GM12878 (cell line): ENCODE results near the gene CLDN19. TPM values are rescaled to one million over a fixed set of nuclear protein-coding genes. Genes with fewer than 3 reads are reported as not detected.

ENCODE experiments used
- ATAC-seq: fragments of 200-7000 bp; cut with Tn5 transposase; 3 replicates; pipeline ENCODE4 v1.9.1; 2020; ENCODE audit warnings: mild to moderate bottlenecking, moderate library complexity
- BruUV-seq: library from RNA; stranded (reverse); fragments of 400-500 nt; replicated peaks from 2 replicates; lab custom pipeline; 2021; lab: Mats Ljungman, UMichigan
- CTCF ChIA-PET: fragments of 300-600 bp; sonication (Branson Sonifier 250); formaldehyde crosslinking; extraction: SDS; loops from one replicate; lab custom pipeline; 2021; ENCODE audit warnings: inconsistent platforms; lab: Yijun Ruan, JAX
- POLR2A ChIA-PET: fragments of 350-600 bp; formaldehyde crosslinking; extraction: SDS; loops from one replicate; lab custom pipeline; 2021; ENCODE audit warnings: inconsistent platforms; lab: Charles Lee
- RAD21 ChIA-PET: fragments of 300-600 bp; sonication (Branson Sonifier 250); formaldehyde crosslinking; loops from one replicate; lab custom pipeline; 2023; ENCODE audit warnings: antibody characterized with exemption; ENCODE audit not compliant: unreplicated experiment; lab: Charles Lee
- SMC1A ChIA-PET: fragments of 300-600 bp; sonication (Branson Sonifier 250); formaldehyde crosslinking; loops from one replicate; lab custom pipeline; 2023; ENCODE audit not compliant: unreplicated experiment, uncharacterized antibody; lab: Charles Lee
- DNase-seq: peaks from one replicate; pipeline ENCODE4 v3.0.0-alpha.2; 2011; ENCODE audit warnings: low read depth, low spot score
- FAIRE-seq: peaks from 3 replicates; lab custom pipeline; 2011; peaks lifted over from hg19 to GRCh38; lab: Jason Lieb, UNC
- H2AFZ ChIP-seq: 2 replicates; pipeline ENCODE4 v1.6.0; 2011; ENCODE audit warnings: low read depth, low read length, control low read depth; ENCODE audit not compliant: control insufficient read depth
- H3K27ac ChIP-seq: 2 replicates; pipeline ENCODE4 v1.5.1; 2011; ENCODE audit warnings: control low read depth; ENCODE audit not compliant: control insufficient read depth, insufficient read depth
- H3K27me3 ChIP-seq, 2 experiments: replicated peaks in 1 of 2; 2 replicates each; pipeline versions ENCODE4 v1.6.0 to v1.6.1; 2011; ENCODE audit warnings: low read length in 1 of 2; ENCODE audit not compliant: control insufficient read depth in 2 of 2, insufficient read depth in 2 of 2
- H3K36me3 ChIP-seq, 2 experiments: 2 replicates each; pipeline ENCODE4 v1.5.1; 2011; ENCODE audit warnings: low read length in 1 of 2; ENCODE audit not compliant: control insufficient read depth in 2 of 2, insufficient read depth in 2 of 2
- H3K4me1 ChIP-seq: 2 replicates; pipeline ENCODE4 v1.6.1; 2011; ENCODE audit warnings: mild to moderate bottlenecking, low read length, moderate library complexity, mixed read lengths; ENCODE audit not compliant: control insufficient read depth, insufficient read depth
- H3K4me2 ChIP-seq: 2 replicates; pipeline ENCODE4 v1.6.0; 2011; ENCODE audit warnings: control low read depth; ENCODE audit not compliant: control insufficient read depth, insufficient read depth
- H3K4me3 ChIP-seq: fragments of 200-600 bp; sonication (generic); 2 replicates; pipeline ENCODE4 v1.5.1; 2016
- H3K79me2 ChIP-seq: 2 replicates; pipeline ENCODE4 v1.6.0; 2011; ENCODE audit warnings: low read length; ENCODE audit not compliant: control insufficient read depth, insufficient read depth
- H3K9ac ChIP-seq: 2 replicates; pipeline ENCODE4 v1.8.0; 2011; ENCODE audit warnings: low read length, control low read depth, mixed read lengths; ENCODE audit not compliant: control insufficient read depth, insufficient read depth
- H3K9me3 ChIP-seq: replicated peaks from 3 replicates; pipeline ENCODE4 v1.5.1; 2011; ENCODE audit warnings: mild to moderate bottlenecking, low read length; ENCODE audit not compliant: control insufficient read depth, insufficient read depth
- H4K20me1 ChIP-seq: 2 replicates; pipeline ENCODE4 v1.6.0; 2011; ENCODE audit not compliant: control insufficient read depth, insufficient read depth
- BMI1 ChIP-seq: fragments of 450-650 bp; IDR thresholded peaks from 2 replicates; pipeline ENCODE4 v1.6.1; 2016; ENCODE audit warnings: mild to moderate bottlenecking, moderate library complexity, borderline replicate concordance
- BRCA1 ChIP-seq: IDR thresholded peaks from 2 replicates; pipeline ENCODE4 v1.6.1; 2011; ENCODE audit warnings: low read depth, low read length, improper control_type of control experiment
- CBFB ChIP-seq: IDR thresholded peaks from 2 replicates; pipeline ENCODE4 v1.6.1; 2016; ENCODE audit warnings: antibody characterized with exemption, low read depth
- CEBPB ChIP-seq, 2 experiments: fragments of 150-350 bp in 1 of 2; IDR thresholded peaks; 2 replicates each; pipeline ENCODE4 v1.6.1; 2012 to 2014; ENCODE audit warnings: low read depth in 2 of 2, low read length in 2 of 2, borderline replicate concordance in 1 of 2, inconsistent platforms in 1 of 2
- CHD4 ChIP-seq: fragments of 200-600 bp; sonication (generic); IDR thresholded peaks from 2 replicates; pipeline ENCODE4 v1.6.1; 2016; ENCODE audit warnings: mild to moderate bottlenecking
- FOXM1 ChIP-seq: IDR thresholded peaks from 2 replicates; pipeline ENCODE4 v1.6.1; 2012; ENCODE audit warnings: low read depth, mild to moderate bottlenecking, inconsistent platforms, low read length, moderate library complexity
- GABPA ChIP-seq: IDR thresholded peaks from 2 replicates; pipeline ENCODE4 v1.6.1; 2014; ENCODE audit warnings: antibody characterized with exemption, low read depth, mild to moderate bottlenecking, inconsistent platforms
- JUNB ChIP-seq: IDR thresholded peaks from 2 replicates; pipeline ENCODE4 v1.6.1; 2016; ENCODE audit warnings: antibody characterized with exemption, mild to moderate bottlenecking
- NR2F1 ChIP-seq: fragments of 450-650 bp; conservative IDR thresholded peaks from 2 replicates; pipeline ENCODE4 v1.6.1; 2017; ENCODE audit warnings: mild to moderate bottlenecking
- POLR2A ChIP-seq: IDR thresholded peaks from 2 replicates; pipeline ENCODE4 v1.6.1; 2011; ENCODE audit warnings: low read depth, mild to moderate bottlenecking, low read length
- POLR2AphosphoS5 ChIP-seq: IDR thresholded peaks from 2 replicates; pipeline ENCODE4 v1.6.1; 2011; ENCODE audit warnings: mild to moderate bottlenecking, low read length, inconsistent platforms
- ZBED1 ChIP-seq: IDR thresholded peaks from 2 replicates; pipeline ENCODE4 v1.6.1; 2016; ENCODE audit warnings: borderline replicate concordance
- WGBS: methylation state at CpG from one replicate; pipeline ENCODE4 v1.1.6; 2016; ENCODE audit warnings: low lambda C conversion rate; ENCODE audit not compliant: insufficient replicate concordance, insufficient coverage; ENCODE audit errors: missing lambda C conversion rate; 5-methylcytosine and 5-hydroxymethylcytosine counted together
- in situ Hi-C: fragments of 300-500 bp; cut with MboI; formaldehyde crosslinking; loops from 9 replicates; pipeline ENCODE4 v1.14.3; 2018; ENCODE audit warnings: mixed read lengths
- intact Hi-C: fragments of 100-400 bp; cut with micrococcal nuclease; formaldehyde crosslinking; loops from one replicate; pipeline ENCODE4 v1.14.2; 2022; ENCODE audit not compliant: unreplicated experiment
- polyA plus RNA-seq, 11 experiments: library from polyadenylated mRNA; depleted of rRNA in 4 of 11; unstranded in 6 of 11; stranded (reverse) in 5 of 11; fragments of >200 nt; fragmentation: Nextera tagmentation in 4 of 11; fragmentation: Illumina TruSeq in 1 of 11; extraction: Ambion mirVana in 4 of 11; extraction: Trizol in 1 of 11; gene quantifications; 1 replicate in 1 of 11; 2 replicates in 10 of 11; pipeline versions ENCODE4 v1.2.1 to v1.2.3, GENCODE V29; 2011 to 2016; ENCODE audit warnings: inconsistent platforms in 2 of 11, missing spikeins in 2 of 11, low read depth in 1 of 11
- total RNA-seq, 4 experiments: library from RNA; depleted of rRNA in 3 of 4; stranded (reverse); fragments of >200 nt in 3 of 4; fragmentation: Illumina TruSeq in 1 of 4; extraction: Trizol in 1 of 4; gene quantifications; 2 replicates each; pipeline versions ENCODE4 v1.2.1 to v1.2.3, GENCODE V29; 2013 to 2021
- TF ChIP-seq, protein P1 (sequence below): fragments of 450-650 bp; IDR thresholded peaks from 2 replicates; pipeline ENCODE4 v1.6.1; 2017; ENCODE audit warnings: mild to moderate bottlenecking, moderate library complexity
- TF ChIP-seq, protein P2 (sequence below): IDR thresholded peaks from 2 replicates; pipeline ENCODE4 v1.6.1; 2012; ENCODE audit warnings: low read length, inconsistent platforms
- TF ChIP-seq, protein P3 (sequence below): fragments of 450-650 bp; IDR thresholded peaks from 2 replicates; pipeline ENCODE4 v1.6.1; 2017; ENCODE audit warnings: low read depth, mild to moderate bottlenecking, moderate library complexity

CLDN19 gene
- total and polyA plus RNA-seq, 10 of the 15 experiments (the other 5 are each of a cell fraction or from before 2014, with no cell fraction given): not detected

DNA sequence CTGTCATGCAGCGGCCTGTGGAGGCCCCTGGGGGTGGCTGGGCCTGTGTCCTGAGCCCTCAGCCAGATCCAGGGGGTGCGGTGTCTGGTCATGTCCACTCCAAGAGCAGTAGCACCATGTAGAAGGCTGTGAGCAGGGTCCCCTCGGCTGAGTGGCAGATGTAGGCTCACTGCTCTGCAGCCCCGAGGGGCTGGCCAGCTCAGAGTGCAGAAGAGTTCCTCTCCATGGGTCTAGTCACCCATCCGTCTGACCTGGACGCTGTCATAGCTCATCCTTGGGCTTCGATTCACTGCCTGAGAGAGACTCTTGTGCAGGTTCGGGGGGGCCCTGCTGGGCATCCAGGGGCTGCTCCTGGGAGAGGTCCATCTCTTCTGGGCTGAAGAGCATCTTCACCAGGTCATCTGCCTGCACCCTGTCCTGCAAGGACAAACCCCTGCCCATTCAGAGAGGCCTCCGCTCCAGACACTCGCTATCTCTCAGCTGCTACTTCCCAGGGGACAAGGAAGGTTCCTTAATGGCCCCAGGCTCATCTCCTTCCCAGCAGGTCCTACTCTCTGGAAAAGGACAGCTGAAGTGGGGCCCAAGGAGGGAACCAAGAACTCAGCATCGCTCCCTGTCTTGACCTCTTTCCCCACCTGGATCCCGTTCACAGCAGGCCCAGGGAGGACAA, 6.5 kb upstream of the CLDN19 start (continued):
- TF ChIP-seq, protein P1, sequence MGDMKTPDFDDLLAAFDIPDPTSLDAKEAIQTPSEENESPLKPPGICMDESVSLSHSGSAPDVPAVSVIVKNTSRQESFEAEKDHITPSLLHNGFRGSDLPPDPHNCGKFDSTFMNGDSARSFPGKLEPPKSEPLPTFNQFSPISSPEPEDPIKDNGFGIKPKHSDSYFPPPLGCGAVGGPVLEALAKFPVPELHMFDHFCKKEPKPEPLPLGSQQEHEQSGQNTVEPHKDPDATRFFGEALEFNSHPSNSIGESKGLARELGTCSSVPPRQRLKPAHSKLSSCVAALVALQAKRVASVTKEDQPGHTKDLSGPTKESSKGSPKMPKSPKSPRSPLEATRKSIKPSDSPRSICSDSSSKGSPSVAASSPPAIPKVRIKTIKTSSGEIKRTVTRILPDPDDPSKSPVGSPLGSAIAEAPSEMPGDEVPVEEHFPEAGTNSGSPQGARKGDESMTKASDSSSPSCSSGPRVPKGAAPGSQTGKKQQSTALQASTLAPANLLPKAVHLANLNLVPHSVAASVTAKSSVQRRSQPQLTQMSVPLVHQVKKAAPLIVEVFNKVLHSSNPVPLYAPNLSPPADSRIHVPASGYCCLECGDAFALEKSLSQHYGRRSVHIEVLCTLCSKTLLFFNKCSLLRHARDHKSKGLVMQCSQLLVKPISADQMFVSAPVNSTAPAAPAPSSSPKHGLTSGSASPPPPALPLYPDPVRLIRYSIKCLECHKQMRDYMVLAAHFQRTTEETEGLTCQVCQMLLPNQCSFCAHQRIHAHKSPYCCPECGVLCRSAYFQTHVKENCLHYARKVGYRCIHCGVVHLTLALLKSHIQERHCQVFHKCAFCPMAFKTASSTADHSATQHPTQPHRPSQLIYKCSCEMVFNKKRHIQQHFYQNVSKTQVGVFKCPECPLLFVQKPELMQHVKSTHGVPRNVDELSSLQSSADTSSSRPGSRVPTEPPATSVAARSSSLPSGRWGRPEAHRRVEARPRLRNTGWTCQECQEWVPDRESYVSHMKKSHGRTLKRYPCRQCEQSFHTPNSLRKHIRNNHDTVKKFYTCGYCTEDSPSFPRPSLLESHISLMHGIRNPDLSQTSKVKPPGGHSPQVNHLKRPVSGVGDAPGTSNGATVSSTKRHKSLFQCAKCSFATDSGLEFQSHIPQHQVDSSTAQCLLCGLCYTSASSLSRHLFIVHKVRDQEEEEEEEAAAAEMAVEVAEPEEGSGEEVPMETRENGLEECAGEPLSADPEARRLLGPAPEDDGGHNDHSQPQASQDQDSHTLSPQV: no peak
- no peak for TF ChIP-seq CBFB
- TF ChIP-seq, protein P2, sequence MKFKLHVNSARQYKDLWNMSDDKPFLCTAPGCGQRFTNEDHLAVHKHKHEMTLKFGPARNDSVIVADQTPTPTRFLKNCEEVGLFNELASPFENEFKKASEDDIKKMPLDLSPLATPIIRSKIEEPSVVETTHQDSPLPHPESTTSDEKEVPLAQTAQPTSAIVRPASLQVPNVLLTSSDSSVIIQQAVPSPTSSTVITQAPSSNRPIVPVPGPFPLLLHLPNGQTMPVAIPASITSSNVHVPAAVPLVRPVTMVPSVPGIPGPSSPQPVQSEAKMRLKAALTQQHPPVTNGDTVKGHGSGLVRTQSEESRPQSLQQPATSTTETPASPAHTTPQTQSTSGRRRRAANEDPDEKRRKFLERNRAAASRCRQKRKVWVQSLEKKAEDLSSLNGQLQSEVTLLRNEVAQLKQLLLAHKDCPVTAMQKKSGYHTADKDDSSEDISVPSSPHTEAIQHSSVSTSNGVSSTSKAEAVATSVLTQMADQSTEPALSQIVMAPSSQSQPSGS: no peak
- TF ChIP-seq NR2F1: no peak
- TF ChIP-seq, all 136 proteins: peak for 0

DNA sequence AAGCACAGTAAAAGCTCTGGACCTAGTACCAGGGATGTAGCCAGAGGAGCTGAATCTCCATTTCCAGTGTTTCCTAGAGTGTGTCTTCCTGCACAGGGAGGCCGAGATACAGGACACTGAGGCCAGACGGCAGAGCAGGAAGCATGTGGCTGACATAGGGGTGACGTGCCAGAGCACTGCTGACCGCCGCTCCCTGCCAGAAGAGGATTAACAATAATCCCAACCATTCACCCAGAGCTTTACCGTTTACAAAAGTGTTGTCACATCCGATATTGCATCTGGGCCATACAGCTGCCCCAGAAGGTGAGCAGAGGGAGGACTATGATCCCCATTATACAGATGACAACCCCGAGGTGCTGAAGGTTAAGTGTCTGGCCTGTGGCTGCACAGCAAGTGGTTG, 5.8 kb upstream of the CLDN19 start:
- POLR2A ChIA-PET: no interaction called here
- no peak for ATAC-seq
- 83% methylated on average over 8 of the region's 8 CpGs for WGBS
- no peak overlapping the region for H2AFZ ChIP-seq
- H3K9ac ChIP-seq: no peak overlapping the region
- SMC1A ChIA-PET: no interaction called here
- CTCF ChIA-PET: interaction anchor here (0.6 to 2.3 kb wide), 8 partner anchors 13 to 487 kb away, joined by 3 to 8 read pairs (median 3); no protein-coding TSS in a partner anchor
- RAD21 ChIA-PET: no interaction called here
- peaks cover 5 to 7% of the 10 kb centered on the region in 2 experiments; a peak in 3 of 4 replicates for H3K36me3 ChIP-seq
- DNase-seq: no peak
- no peak overlapping the region for H3K4me2 ChIP-seq
- in situ Hi-C loops: no loop called here
- H3K27me3 ChIP-seq: no peaks in the 10 kb centered on the region
- H3K79me2 ChIP-seq: no peaks in the 10 kb centered on the region
- no peaks in the 10 kb centered on the region for H4K20me1 ChIP-seq
- no peaks in the 10 kb centered on the region for H3K4me1 ChIP-seq
- FAIRE-seq: no peak
- intact Hi-C loops: loop anchor here (2.0 to 5.0 kb wide), 2 partner anchors 167 to 404 kb away; no protein-coding TSS in a partner anchor
- BruUV-seq: no TSS peak
- H3K4me3 ChIP-seq: no peak overlapping the region
- no peaks in the 10 kb centered on the region for H3K9me3 ChIP-seq
- no peak overlapping the region for H3K27ac ChIP-seq
- TF ChIP-seq POLR2AphosphoS5 (no peak), CEBPB (IDR thresholded peaks at IDR 0.05; ENCODE audit: borderline replicate concordance in 1 of 2, low read depth in 2 of 2, low read length in 2 of 2) (no peak), CHD4 (no peak), BMI1 (no peak), POLR2A (no peak), BRCA1 (no peak), FOXM1 (no peak), ZBED1 (no peak), GABPA (no peak), JUNB (no peak)
- TF ChIP-seq, protein P3, sequence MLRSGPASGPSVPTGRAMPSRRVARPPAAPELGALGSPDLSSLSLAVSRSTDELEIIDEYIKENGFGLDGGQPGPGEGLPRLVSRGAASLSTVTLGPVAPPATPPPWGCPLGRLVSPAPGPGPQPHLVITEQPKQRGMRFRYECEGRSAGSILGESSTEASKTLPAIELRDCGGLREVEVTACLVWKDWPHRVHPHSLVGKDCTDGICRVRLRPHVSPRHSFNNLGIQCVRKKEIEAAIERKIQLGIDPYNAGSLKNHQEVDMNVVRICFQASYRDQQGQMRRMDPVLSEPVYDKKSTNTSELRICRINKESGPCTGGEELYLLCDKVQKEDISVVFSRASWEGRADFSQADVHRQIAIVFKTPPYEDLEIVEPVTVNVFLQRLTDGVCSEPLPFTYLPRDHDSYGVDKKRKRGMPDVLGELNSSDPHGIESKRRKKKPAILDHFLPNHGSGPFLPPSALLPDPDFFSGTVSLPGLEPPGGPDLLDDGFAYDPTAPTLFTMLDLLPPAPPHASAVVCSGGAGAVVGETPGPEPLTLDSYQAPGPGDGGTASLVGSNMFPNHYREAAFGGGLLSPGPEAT: no peak
